Upper lobe of right lung (tissue), 1 donor: ENCODE measurements around the gene ZNF736. TPM values are rescaled to one million over a fixed set of nuclear protein-coding genes. Genes with fewer than 3 reads are reported as not detected.

Experiments
- ATAC-seq: fragments of 200-7000 bp; cut with Tn5 transposase; one replicate; pipeline ENCODE4 v1.9.1; 2020; ENCODE audit warnings: mild to moderate bottlenecking, moderate library complexity
- DNase-seq: peaks from one replicate; pipeline ENCODE4 v3.0.0-alpha.2; 2020
- H3K27ac ChIP-seq: fragments of 200-600 bp; one replicate; pipeline ENCODE4 v1.8.0; 2022
- H3K27me3 ChIP-seq: fragments of 200-600 bp; one replicate; pipeline ENCODE4 v1.8.0; 2022; ENCODE audit warnings: mild to moderate bottlenecking
- H3K36me3 ChIP-seq: fragments of 200-600 bp; one replicate; pipeline ENCODE4 v1.8.0; 2022
- H3K4me1 ChIP-seq: fragments of 200-600 bp; one replicate; pipeline ENCODE4 v1.8.0; 2022
- H3K4me3 ChIP-seq: fragments of 200-600 bp; one replicate; pipeline ENCODE4 v1.8.0; 2022; ENCODE audit warnings: mild to moderate bottlenecking
- H3K9me3 ChIP-seq: fragments of 200-600 bp; one replicate; pipeline ENCODE4 v1.8.0; 2022
- CTCF ChIP-seq: fragments of 200-600 bp; IDR thresholded peaks from one replicate; pipeline ENCODE4 v1.8.0; 2022; ENCODE audit warnings: antibody characterized with exemption
- intact Hi-C: fragments of 100-400 bp; cut with DNase I; formaldehyde crosslinking; loops from one replicate; pipeline ENCODE4 v1.11.0; 2022
- total RNA-seq: library from RNA; stranded (reverse); fragmentation: NEBNext Ultra II Directional; extraction: Animal tissue kit (Norgen Biotek cat#: 25700); gene quantifications from one replicate; pipeline ENCODE4 v1.2.1, GENCODE V29; 2021
- donor health status: DM: no; HTN: yes; CAD: no; lungs with severe emphysema.

ZNF736 gene
- total RNA-seq, 1 donor from 2014 or later = 13.5 TPM

- no peak overlapping the region for H3K27ac ChIP-seq
- H3K4me3 ChIP-seq = no peak overlapping the region
- ATAC-seq (no peak), DNase-seq (no peak)
- no peaks in the 10 kb centered on the region for H3K27me3 ChIP-seq
- TF ChIP-seq CTCF = no peak
- no peaks in the 10 kb centered on the region for H3K36me3 ChIP-seq
- H3K9me3 ChIP-seq = no peaks in the 10 kb centered on the region
- no peaks in the 10 kb centered on the region for H3K4me1 ChIP-seq
- intact Hi-C loops = no loop called here
Measured at GRCh38 chr7:64300641-64301405, 12.9 kb upstream of the ZNF736 start.

- intact Hi-C loops = no loop called here
Measured at GRCh38 chr7:64307254-64308015, 6.3 kb upstream of the ZNF736 start.

GRCh38 chr7:64308016-64308270, 5.8 kb upstream of the ZNF736 start:
- intact Hi-C loops = no loop called here
- H3K27me3 ChIP-seq = no peaks in the 10 kb centered on the region
- DNase-seq = no peak
- no peak for ATAC-seq
- peaks cover 6% of the 10 kb centered on the region for H3K4me1 ChIP-seq
- TF ChIP-seq CTCF = no peak
- no peaks in the 10 kb centered on the region for H3K36me3 ChIP-seq
- H3K4me3 ChIP-seq = peak overlapping the region; percentile 68
- H3K9me3 ChIP-seq = no peaks in the 10 kb centered on the region
- H3K27ac ChIP-seq = peak overlapping the region; percentile 87

More at GRCh38 chr7:64307254-64308015, 6.3 kb upstream of the ZNF736 start:
- peak; percentile 37 for TF ChIP-seq CTCF
- Histone ChIP-seq H3K4me1 (peaks cover 6% of the 10 kb centered on the region), H3K36me3 (no peaks in the 10 kb centered on the region), H3K27me3 (no peaks in the 10 kb centered on the region), H3K4me3 (peak overlapping the region; percentile 68), H3K27ac (peak overlapping the region; percentile 87), H3K9me3 (no peaks in the 10 kb centered on the region)
- ATAC-seq (peak; percentile 99), DNase-seq (peak; percentile 97)

- no peak for ATAC-seq
- no peak overlapping the region for H3K27ac ChIP-seq
- DNase-seq = no peak
- no peaks in the 10 kb centered on the region for H3K36me3 ChIP-seq
- H3K4me1 ChIP-seq = peaks cover 6% of the 10 kb centered on the region
- H3K9me3 ChIP-seq = no peaks in the 10 kb centered on the region
- TF ChIP-seq CTCF = no peak
- H3K27me3 ChIP-seq = no peaks in the 10 kb centered on the region
- no peak overlapping the region for H3K4me3 ChIP-seq
- intact Hi-C loops = no loop called here
Measured at GRCh38 chr7:64310426-64310825, 3.3 kb upstream of the ZNF736 start.

GRCh38 chr7:64312826-64313225, 935 bp upstream of the ZNF736 start:
- intact Hi-C loops = no loop called here
- Histone ChIP-seq H3K9me3 (no peaks in the 10 kb centered on the region), H3K27ac (no peak overlapping the region), H3K4me1 (peaks cover 3% of the 10 kb centered on the region), H3K27me3 (no peaks in the 10 kb centered on the region), H3K36me3 (no peaks in the 10 kb centered on the region), H3K4me3 (no peak overlapping the region)
- no peak for ATAC-seq
- no peak for TF ChIP-seq CTCF
- no peak for DNase-seq
